ENCODE data around the gene DENND10. TPM values are rescaled to one million over a fixed set of nuclear protein-coding genes. Genes with fewer than 3 reads are reported as not detected.

DENND10 gene
- total RNA-seq, 1 donor from 2014 or later = 42.2 TPM

DNA sequence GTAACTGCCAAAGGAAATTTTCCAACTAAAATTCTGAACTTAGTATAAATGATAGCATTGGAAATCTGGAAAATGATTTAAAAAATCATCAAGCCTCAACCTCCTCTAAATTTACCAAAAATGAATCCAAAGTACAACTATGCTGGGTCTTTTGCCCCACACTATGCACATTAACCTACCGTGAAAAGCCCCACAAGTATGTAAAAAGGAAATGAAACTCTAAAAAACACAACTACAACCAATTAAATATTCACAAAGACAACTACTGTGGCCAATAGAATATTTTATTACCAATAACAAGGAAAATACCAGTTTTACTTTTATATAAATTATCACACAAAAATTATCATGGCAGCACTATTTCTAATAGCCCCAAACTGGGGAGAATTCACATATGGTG is 42.6 kb upstream of the DENND10 start:
- Histone ChIP-seq H3K4me3 (no peak overlapping the region), H3K27ac (no peak overlapping the region), H3K4me1 (peaks cover 5% of the 10 kb centered on the region), H3K9me3 (no peaks in the 10 kb centered on the region), H3K27me3 (no peaks in the 10 kb centered on the region), H3K36me3 (peaks cover 10 to 92% of the 10 kb centered on the region in 2 donors)
- intact Hi-C loops (cut with DNase I) = no loop called here
- no peak for TF ChIP-seq POLR2AphosphoS5 (IDR thresholded peaks at IDR 0.05; ENCODE audit: insufficient read depth in 1 of 2, low read depth in 1 of 2)
- no peak for DNase-seq (ENCODE audit: extremely low spot score in 2 of 2)

DNA sequence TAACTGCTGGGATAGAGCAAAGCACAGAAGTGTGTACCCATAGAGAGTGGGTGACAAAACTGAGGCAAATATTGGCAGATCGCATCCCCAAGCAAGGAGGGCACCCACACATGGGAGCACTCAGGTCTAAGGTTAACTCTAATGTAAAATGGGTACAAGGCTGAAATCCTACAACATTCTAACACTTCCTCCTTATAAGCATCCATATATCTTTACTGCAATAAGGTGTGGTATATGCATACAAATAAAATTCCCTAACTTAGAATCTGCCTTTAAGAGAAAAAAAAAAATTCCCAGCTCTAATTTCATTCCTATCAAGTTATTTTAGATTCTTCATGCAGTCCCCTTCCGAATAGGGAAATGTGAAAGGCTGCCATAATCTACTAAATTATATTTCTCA is 42.0 kb upstream of the DENND10 start:
- Histone ChIP-seq H3K4me1 (peaks cover 5% of the 10 kb centered on the region), H3K27me3 (no peaks in the 10 kb centered on the region), H3K36me3 (peaks cover 10 to 91% of the 10 kb centered on the region in 2 donors), H3K4me3 (no peak overlapping the region), H3K27ac (no peak overlapping the region), H3K9me3 (no peaks in the 10 kb centered on the region)
- intact Hi-C loops (cut with DNase I) = no loop called here
- DNase-seq (ENCODE audit: extremely low spot score in 2 of 2) = no peak
- no peak for TF ChIP-seq CTCF (IDR thresholded peaks at IDR 0.05)
- TF ChIP-seq POLR2AphosphoS5 (IDR thresholded peaks at IDR 0.05; ENCODE audit: insufficient read depth in 1 of 2, low read depth in 1 of 2) = no peak
- TF ChIP-seq POLR2A (IDR thresholded peaks at IDR 0.05) = no peak

DNA sequence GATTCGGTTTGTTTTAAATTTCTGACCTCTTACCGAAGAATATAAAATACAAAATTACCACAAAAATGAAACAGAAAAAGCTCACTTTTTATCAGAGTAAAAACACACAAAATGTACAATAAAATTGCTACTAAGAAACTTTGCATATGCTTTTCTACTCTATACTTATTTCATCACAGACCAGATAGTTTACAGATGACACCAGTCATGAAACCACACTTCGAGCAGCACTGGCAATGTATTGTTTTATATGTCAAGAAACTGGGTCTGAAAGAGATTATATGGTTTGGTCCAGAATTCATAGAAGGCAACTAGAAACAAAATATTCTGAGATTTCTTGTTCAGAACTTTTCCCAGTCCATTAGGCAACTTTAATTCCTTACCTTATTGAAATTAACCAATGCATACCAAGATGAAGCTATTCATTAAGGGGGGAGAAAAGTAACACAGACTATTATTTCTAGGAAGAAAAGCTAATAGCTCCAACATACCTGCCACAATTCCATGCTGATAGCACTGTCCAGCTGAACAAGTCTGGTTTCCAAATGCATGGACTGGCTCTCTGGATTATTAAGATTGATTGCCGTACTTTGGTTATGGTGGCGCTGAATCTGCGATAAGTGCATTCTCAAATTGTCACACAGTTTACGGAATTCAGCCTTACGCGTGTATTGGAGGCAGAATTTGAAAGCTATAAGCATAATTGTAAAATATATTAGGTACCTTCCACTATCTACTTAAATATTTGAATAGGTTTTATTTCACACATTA is 33.3 kb upstream of the DENND10 start:
- peaks cover 0 to 67% of the 10 kb centered on the region in 2 donors for H3K36me3 ChIP-seq
- no peaks in the 10 kb centered on the region for H3K4me1 ChIP-seq
- intact Hi-C loops (cut with DNase I) = no loop called here
- TF ChIP-seq POLR2A (IDR thresholded peaks at IDR 0.05) = no peak
- no peak for TF ChIP-seq CTCF (IDR thresholded peaks at IDR 0.05)
- TF ChIP-seq POLR2AphosphoS5 (IDR thresholded peaks at IDR 0.05; ENCODE audit: insufficient read depth in 1 of 2, low read depth in 1 of 2) = no peak
- H3K27me3 ChIP-seq = no peaks in the 10 kb centered on the region
- no peak for DNase-seq (ENCODE audit: extremely low spot score in 2 of 2)
- H3K27ac ChIP-seq = no peak overlapping the region
- H3K4me3 ChIP-seq = no peak overlapping the region
- no peaks in the 10 kb centered on the region for H3K9me3 ChIP-seq

- Histone ChIP-seq H3K4me1 (peaks cover 20% of the 10 kb centered on the region), H3K27ac (no peak overlapping the region), H3K4me3 (no peak overlapping the region), H3K27me3 (no peaks in the 10 kb centered on the region), H3K36me3 (peaks cover 0 to 40% of the 10 kb centered on the region in 2 donors), H3K9me3 (no peaks in the 10 kb centered on the region)
- DNase-seq (ENCODE audit: extremely low spot score in 2 of 2) = no peak
- intact Hi-C loops (cut with DNase I) = no loop called here
- TF ChIP-seq CTCF (IDR thresholded peaks at IDR 0.05) (no peak), POLR2AphosphoS5 (IDR thresholded peaks at IDR 0.05; ENCODE audit: insufficient read depth in 1 of 2, low read depth in 1 of 2) (no peak), POLR2A (IDR thresholded peaks at IDR 0.05) (no peak)
Measured at GRCh38 chr10:119073584-119073983, 30.3 kb upstream of the DENND10 start.

DNA sequence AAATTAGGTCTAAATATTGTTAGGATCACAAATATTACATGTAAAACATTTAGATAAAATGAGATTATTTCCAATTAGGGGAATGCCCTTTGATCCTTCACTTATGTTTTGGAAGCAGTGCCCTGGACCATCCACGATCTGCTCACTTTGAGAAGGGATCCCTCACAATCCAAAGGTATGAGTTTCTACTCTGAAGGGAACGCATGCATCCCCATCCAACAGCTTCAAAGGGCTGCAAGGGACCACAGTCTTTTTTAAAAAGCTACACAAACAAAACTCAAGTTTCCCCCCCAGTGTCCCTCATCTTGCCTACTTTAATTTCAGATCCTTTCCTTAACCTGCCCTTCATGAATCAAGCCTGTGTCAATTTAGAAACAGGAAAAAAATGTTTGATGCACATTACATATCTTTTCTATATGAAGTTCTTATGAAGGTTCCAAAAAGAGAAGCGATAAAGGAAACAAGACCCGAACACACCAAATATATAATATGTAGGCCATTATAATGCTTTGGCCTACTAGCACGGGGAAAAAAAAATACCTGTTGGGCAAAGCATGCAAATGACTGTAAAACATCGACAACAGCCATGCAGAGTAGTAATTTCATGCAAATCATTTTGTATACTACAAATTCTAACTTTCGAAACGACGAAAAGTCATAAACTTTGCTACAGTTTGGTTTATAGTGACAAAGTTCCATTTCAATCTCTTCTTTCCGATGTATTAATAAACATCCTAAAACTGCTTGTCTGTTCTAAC is 25.3 kb upstream of the DENND10 start:
- peaks cover 38% of the 10 kb centered on the region for H3K4me1 ChIP-seq
- intact Hi-C loops (cut with DNase I) = no loop called here

More for the DNA sequence above, 25.3 kb upstream of the DENND10 start:
- TF ChIP-seq POLR2AphosphoS5 (IDR thresholded peaks at IDR 0.05; ENCODE audit: insufficient read depth in 1 of 2, low read depth in 1 of 2) = no peak
- no peak for TF ChIP-seq POLR2A (IDR thresholded peaks at IDR 0.05)
- DNase-seq (ENCODE audit: extremely low spot score in 2 of 2) = no peak
- H3K27me3 ChIP-seq = no peaks in the 10 kb centered on the region
- peak overlapping the region; percentile 89 for H3K27ac ChIP-seq
- H3K36me3 ChIP-seq = no peaks in the 10 kb centered on the region
- H3K9me3 ChIP-seq = no peaks in the 10 kb centered on the region
- H3K4me3 ChIP-seq = peak overlapping the region; percentile 78 to 94
